NCI-H748 (cell line): Measurements from ENCODE around the gene C19orf73.

Source experiments
- DNase-seq: peaks from one replicate; lab custom pipeline; 2025; ENCODE audit not compliant: unreplicated experiment; lab: John Stamatoyannopoulos, UW

Gene C19orf73

DNA sequence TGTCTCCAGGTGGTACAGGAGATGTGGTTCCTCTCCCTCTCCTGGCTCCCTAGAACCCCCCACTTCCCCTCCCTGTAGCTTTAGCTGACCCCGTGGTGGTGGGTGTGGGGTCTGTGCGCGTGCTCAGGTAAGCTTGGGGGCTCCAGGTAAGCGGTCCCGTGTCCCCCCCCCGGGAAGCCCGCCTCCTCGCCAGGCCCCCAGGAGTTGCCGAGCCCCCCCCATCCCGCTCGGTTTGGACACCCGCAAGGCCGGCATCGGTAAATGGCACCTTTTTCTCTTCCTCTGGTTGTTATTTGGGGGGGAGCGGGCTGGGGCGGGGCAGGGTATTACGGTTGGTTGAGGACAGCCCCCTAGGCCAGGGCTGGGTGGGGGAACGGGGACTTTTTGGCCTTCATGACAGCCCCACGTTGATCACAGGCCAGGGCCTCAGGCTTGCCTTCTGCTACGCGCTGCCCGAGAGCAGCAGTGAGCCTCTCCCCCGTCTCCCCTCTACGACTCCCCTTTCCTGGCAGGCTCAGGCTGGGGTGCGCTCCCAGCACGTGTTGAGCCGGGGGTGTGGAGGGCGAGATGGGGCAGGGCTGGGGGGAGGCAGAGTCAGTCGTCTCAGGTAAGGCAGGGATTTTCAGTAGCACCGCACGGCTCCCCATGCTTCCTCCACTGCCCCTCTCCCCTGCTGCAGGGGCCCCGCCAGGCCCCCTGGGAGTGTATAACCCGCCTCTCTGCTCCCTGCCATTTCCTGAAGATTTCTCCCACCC is 15.4 kb downstream of the C19orf73 start:
- DNase-seq = no peak

DNA sequence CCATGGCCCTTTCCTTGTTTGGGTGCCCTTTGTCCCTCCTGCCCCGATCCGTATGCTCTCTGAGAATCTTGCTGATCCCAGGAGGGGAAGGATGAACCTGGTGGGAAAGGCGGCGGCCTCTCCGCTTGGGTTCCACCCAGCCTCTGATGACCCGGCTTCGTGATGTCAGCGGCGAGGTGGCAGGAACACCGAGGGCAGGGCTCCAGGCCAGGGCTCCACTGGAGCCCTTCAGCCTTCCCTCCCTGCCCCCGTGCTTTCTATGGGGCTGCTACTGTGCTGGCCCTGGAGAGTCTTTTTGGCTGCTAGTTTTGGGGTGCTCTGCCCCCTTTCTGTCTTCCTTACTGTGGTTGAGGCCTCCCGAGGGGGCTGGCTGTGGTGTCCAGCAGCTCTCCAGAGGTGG is 16.6 kb downstream of the C19orf73 start:
- DNase-seq = no peak

DNA sequence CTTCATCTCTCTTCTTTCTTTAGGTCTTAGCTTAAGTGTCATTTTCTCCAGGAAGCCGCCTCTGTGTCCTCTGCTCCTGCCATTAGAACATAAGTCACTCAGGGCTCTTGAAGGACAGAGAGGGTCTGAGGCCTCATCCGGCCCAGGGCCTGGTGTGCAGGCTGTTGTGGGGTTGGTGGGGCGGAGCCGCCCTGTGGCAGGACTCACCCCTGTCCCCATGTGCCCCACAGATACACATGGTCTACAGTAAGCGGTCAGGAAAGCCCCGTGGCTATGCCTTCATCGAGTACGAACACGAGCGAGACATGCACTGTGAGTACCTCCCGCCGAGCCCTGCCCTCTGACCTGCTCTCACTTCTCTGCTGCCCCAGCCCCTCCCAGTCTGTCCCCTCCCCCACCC is 17.8 kb downstream of the C19orf73 start:
- no peak for DNase-seq

DNA sequence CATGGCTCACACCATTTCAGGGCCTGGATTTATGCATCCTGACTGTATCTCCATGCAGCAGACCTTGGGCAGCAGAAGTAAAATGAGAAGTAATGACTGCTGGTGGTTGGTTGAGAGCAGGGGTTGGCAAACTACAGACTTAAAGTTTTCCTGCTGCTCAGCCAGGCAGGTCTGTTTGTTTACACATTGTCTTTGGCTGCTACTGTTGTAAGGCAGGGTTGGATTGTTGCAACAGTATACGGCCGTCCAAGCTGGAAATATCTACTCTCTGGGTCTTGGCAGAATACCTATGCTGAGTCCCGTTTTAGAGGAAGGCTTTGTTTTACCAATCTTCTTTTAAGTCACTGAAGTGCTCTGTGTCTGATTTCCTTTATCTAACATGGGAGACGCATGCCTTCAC is 20.1 kb downstream of the C19orf73 start:
- no peak for DNase-seq

DNA sequence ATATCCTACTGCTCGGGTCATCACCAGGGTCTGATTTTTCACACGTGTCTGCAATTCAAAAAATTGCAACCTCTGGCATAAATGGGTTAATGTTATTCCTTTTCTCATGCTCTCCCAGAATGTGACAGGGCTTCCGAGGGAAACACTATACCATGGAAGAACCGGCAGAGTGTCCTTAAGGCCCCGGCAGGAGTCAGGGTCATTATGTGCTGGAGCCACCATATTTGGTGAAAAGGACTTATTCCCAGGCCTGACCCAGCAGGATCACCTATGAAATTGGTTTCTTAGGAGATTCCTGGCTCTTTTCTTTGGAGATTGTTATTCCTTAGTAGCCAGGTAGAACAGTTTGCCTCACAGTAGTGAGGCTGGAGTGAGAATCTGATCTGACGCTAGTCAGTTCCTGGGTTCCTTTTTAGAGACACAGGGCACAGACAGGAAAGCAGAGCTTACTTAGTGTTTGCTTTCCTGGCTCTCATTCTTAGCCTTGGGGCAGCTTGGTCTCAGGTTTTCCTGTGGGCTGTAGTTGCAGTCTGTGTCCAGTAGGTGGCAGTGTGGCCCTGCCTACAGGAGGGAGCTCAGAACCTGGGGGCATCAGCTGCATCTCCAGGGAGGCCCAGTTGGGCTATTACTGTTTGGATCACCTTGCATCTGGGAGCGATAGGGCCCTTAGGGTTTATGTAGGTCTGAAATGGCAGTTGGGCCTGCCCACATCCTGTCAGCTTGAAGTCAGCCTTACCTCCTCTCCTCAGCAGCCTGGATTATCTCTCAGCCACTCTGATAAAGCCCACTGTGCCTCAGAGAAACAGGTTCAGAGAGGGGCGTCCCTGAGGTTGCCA is 21.3 kb downstream of the C19orf73 start:
- DNase-seq = peak; percentile 77

DNA sequence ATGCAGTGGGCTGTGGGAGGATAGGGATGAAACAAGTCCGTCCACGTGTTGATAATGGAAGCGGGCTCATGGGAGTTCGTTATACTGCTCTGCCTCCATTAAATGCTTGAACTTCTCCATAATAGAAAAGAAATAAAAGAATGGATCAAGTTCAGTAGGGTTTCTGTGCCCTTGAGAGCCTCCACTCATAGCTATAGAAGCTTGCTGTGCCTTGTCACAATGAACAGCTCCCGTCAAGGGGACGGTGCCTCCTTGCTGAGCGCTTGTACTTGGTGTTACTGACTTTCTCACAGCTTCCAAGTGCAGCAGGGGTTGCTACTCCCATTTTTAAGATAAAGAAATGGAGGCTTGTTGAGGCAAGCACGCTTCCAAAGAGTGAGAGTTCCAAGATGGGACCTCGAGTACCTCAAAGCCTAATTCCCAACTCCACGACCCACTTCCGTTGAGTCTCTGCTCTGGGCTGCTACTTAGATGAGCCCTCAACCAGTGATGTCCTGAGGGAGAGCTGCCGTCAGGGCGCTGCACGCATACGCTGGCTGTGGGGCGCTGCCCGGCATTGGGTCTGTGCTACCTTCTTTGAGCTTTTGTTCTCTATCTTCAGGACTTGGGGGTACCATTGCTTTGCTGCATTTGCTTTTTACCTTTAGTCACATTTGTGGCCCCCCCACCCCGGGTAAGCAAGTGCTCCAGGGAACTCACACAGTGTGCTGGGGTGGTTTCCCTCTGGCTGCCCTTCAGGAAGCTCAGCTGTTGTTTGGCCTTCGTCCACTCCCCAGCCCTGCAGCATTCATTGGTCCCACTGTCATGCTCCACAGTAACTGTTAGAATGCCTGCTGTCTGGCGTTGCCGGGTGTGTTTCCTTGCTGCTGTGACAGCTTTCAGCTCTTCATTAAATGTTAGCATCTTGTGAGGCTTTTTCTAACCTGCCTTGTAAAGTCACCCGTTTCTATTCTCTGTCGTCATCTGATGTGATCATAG is 24.1 kb downstream of the C19orf73 start:
- no peak for DNase-seq

DNA sequence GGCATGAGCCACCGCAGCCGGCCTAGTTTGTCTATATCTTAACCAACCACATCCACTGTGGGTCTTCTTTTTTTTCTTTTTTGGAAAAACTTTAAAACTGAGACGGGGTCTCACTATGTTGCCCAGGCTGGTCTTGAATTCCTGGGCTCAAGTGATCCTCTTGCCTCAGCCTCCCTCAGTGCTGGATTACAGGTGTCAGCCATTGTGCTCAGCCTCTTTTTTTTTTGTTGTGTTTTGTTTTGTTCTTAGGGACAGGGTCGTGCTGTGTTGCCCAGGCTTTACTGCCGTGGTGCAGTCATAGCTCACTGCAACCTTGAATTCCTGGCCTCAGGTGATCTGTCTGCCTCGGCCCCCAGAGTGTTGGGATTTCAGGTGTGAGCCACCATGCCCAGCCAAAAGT is 26.3 kb downstream of the C19orf73 start:
- DNase-seq = no peak

DNA sequence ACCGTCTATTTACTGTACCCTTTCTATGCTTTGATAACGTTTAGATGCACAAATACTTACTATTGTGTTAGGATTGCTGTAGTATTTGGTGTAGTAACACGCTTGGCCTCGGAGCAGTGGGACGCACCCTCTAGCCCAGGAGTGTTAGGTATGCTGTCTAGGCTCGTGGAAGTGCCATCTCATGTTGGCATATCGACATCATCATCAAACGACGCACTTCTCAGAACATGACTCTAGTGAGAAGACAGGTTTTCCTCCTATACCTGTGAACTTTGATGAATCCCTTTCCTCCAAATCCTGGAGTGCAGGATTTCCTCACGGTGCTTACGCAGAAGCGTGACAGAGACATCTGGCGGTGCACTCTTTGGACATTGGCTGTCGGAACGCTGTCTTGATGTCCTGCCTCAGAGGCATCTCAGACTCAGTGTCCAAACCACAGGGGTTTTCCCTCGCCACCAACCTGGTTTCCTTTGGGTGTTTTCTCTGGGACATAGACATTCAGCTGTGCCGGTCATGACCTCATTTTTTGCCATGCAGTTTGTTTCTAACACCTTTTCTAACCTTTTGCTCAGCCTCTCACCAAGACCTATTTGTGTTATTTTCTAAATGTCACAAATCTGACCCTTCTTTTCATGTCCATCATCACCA is 27.4 kb downstream of the C19orf73 start:
- DNase-seq = no peak

DNA sequence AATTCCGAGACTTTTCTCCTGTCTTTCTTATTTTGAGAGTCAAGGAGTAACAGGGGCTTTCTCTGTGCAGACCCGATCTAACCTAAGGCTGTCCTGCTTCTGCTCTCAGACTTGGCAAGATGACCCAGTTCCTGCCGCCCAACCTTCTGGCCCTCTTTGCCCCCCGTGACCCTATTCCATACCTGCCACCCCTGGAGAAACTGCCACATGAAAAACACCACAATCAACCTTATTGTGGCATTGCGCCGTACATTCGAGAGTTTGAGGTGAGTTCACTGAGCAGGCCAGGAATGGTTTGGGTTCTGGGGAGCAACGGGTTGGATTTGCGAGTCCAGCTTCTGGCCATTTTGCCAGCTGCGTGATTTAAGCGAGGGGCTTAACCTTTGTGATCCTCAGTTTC is 32.6 kb downstream of the C19orf73 start:
- DNase-seq = no peak

DNA sequence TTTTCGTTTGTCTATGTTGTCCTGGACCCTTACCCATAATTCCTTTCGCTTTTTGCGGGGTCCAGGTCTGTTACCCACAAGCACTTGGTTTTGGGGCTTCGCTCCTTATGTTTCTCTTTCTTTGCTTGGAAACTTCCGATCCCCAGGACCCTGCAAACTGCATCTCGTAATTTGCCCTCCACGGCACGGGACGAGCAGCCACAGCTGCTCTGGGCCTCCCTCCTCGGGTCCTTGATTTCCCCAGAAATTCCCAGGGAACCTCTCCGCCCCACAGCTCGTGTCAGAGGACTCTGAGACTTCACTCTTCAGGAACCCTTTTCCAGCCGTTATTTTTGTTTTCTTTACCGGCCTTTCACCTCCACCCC is 33.1 kb downstream of the C19orf73 start:
- DNase-seq = no peak

DNA sequence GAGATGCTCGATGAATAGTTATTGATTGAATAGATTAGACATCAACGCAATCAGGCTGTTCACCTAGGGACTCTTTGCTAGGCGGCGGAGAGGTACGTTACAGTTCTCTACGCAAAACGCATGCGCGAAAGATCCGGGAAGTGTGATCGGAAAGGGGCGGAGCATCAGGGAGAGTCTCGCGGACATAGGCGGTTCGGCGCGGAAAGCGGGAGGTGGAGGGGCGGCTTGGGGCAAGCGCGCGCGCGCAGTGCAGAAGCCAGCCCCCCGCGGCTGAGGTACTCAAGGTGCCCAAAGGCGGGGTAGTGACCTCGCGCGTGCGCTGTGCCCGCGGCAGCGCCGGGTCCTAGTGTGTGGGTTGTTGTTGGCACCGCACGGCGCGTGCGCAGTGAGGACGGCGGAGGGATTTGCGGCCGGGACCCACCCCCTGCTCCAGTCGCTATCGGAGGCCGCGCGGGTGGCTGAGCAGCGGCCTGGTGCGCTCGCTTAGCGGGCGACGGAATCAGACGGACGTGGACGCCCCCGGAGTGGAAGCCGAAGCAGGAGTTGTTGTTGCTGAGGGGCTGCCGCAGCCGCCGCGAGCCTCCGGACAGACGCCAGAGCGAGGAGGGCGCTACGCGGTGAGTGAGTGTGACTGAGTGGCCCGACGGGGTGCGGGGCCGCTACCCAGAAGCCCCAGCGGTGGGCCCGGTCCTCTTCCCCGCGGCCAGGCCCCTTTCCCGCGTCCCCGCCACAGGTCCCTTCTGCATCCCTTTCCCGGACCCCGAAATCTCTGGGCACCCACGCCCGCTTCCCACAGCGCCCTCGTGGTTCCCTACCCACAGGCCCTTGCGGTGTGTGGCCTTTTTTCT is 33.7 kb downstream of the C19orf73 start, which contains the start of gene SNRNP70:
TSS of gene SNRNP70 (plus strand) at position 432 of the 848 bp plus-strand sequence. CDS start 964 bp downstream, outside the sequence.
- peak; percentile 100 for DNase-seq

DNA sequence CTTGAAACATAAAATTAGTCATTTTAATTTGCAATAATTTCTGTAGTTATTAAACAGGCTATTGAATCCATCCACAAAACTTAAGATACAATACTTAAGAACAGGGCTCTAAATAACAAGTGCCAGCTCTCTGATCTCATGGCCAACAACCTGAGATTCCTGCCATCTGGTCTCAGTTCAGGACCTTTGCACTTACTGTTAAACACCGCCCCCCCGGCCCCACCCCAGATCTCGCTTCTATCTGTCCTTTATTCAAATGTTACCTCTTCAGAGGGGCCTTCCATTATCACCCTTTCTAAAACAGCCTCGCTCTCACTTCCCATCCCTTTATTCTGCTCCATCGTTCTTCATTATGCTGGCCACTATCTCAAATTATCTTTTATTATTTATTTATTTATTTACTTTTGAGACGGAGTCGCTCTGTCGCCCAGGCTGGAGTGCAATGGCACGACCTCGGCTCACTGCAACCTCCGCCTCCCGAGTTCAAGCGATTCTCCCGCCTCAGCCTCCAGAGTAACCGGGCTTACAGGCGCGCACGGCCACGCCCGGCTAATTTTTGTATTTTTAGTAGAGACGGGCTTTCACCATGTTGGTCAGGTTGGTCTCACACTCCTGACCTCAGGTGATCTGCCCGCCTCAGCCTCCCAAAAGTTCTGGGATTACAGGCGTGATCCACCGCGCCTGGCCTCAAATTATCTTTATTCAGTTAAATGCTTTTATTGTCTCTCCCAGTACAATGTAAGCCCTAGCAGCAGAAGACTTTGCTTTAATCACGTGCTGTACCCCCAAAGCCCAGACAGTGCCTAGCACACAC is 34.5 kb downstream of the C19orf73 start:
- peak; percentile 64 for DNase-seq

DNA sequence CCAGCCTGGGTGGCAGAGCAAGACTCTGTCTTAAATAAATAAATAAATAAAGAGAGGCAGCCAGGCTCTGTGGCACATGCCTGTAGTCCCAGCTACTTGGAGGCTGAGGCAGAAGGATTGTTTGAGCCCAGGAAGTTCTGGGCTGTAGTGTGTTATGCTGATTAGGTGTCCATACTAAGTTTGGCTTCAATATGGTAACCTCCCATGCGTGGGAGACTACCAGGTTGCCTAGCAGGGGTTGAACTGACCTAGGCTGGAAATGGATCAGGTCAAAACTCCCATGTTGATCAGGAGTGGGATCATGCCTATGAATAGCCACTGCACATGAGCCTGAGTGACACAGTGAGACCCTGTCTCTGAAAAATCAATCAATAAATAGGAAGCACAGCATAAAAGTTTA is 37.7 kb downstream of the C19orf73 start:
- DNase-seq = no peak

DNA sequence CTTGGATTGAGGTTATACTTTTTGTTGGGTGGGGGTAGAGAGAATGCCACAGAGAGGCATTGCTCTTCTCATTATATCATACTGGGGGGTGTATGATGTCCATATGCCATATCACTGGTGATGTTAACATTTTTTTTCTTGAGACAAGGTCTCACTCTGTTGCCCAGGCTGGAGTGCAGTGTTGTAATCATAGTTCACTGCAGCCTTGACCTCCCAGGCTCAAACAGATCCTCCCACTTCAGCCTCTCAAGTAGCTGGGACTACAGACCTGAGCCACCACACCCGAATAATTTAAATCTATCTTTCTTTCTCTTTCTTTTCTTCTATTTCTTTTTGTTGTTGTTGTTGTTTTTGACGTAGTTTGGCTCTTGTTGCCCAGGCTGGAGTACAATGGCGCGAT is 38.6 kb downstream of the C19orf73 start:
- DNase-seq = no peak

DNA sequence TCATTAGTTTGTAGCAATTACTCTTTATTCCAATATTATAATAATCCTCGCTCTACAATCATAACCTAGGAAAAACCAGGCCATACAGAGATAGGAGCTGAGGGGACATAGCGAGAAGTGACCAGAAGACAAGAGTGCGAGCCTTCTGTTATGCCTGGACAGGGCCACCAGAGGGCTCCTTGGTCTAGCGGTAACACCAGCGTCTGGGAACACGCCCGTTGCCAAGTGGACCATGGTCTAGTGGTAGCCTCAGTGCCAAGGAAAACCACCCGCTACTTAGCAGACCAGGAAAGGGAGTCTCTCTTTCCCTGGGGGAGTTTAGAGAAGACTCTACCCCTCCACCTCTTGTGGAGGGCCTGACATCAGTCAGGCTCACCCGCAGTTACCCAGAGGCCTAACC is 44.1 kb downstream of the C19orf73 start:
- peak; percentile 74 for DNase-seq

DNA sequence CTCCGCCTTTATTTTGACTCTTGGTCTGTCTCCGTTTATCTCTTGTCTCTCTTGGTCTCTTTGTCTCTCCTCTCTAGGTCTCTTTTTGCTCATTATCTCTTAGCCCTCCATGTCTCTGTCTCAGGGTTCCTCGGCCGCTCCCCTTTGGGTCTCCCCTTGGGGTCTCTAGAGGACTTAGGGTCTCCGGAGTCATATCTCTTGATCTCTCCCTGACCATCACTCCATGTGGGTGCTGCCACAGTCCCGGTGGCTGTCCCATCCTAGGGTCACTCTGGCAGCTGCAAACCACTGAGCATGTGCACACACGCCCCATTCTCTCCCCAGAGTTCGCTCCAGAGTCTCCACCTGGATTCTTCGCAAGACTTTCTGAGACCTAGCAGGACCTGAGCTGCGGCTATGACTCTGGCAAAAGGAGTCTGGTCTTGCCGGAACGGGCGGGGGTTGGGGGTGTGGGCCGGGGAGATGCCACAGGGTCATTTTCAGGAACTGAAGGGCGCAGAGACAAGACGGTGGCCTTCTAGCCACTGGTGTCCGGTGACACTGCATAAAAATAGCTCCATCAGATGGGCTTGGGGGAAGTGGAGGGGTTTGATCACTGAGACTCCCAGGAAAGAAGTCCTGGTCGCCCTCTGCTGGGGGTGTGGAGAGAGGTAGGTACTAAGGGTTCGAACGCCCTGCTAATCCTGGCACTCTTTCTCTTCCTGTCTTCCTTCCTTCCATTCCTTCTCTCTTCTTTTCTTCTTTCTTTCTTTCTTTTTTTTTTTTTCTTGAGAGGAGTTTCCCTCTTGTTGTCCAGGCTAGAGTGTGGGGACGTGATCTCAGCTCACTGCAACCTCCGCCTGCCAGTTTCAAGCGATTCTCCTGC is 45.2 kb downstream of the C19orf73 start:
- DNase-seq = peak; percentile 52

DNA sequence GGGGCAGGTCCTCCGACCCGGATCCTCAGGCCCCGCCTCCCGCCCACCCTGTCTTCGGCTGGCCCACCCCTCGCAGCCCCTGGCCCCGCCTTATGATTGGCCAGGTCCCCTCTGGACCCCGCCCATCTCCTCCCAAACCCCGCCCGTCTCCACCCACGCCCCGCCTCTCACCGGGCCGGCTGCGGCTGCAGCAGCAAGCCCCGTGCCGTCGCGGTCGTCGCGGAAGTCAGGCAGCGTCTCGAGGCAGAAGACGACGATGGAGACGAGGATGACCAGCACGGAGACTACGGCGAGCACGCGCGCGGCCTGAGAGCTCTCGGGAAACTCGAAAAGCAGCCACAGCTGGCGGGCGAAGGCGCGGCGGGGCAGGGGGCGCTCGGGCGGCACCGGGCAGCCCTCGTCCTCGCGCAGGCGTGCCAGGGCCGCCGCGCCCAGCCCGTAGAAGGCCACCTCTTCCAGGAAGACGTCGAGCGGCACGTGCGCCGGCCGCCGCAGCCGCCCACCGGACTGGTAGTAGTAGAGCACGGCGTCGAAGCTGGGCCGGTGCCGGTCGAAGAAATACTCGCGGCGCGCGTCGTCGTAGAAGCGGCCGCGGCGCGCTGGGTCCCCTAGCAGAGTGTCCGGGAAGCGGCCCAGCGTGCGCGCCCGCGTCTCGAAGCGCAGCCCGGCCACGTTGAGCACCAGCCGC is 46.9 kb downstream of the C19orf73 start:
- no peak for DNase-seq
